Jurkat, Clone E6-1 (cell line): ENCODE data around the gene THADA.
"Not testable (repeated sequence)": the region's sequence is repeated elsewhere in the genome, so short reads cannot be mapped to it uniquely, and the experiment has no call there.

Experiments
- DNase-seq: peaks from one replicate; pipeline ENCODE4 v3.0.0-alpha.2; 2011; ENCODE audit warnings: low read depth, low spot score
- H3K4me3 ChIP-seq: 2 replicates; pipeline ENCODE4 v1.5.1; 2011; ENCODE audit warnings: mild to moderate bottlenecking, low read length, control low read depth, moderate library complexity

THADA gene

DNA sequence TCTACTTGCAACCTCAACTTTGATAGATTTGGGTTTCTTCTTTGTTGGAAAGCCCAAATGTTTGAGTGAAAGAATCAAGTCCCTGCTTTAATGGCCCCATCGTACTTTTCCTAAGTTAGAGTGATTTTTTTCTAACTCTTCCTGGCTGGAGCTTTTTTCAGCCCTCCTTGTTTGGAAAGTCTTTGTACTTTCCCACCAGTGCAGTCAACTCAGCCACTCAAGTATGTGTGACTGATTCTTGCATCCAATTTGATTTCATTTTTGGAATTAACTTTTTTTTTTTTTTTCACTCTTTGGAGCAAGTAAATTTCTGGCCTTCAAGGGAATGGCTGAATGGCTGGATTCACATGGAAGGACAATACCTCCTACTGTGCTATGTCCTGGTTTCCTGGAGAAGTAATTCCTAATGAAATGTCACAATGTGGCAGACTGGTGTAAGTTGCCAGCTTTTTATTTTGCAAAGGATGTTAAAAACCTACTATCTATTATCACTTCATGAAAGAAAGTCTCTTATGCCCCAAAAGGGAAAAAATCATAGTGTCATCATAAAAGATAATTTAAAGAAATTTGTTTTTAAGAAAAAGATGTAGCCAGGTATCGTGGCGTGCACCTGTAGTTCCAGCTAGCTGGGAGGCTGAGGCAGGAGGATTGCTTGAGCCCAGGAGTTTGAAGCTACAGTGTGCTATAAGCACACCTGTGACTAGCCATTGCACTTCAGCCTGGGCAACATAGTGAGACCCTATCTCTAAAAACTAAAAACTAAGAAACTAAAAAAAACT, 293.5 kb downstream of the THADA start:
- H3K4me3 ChIP-seq, result no peak overlapping the region
- no peak for DNase-seq

DNA sequence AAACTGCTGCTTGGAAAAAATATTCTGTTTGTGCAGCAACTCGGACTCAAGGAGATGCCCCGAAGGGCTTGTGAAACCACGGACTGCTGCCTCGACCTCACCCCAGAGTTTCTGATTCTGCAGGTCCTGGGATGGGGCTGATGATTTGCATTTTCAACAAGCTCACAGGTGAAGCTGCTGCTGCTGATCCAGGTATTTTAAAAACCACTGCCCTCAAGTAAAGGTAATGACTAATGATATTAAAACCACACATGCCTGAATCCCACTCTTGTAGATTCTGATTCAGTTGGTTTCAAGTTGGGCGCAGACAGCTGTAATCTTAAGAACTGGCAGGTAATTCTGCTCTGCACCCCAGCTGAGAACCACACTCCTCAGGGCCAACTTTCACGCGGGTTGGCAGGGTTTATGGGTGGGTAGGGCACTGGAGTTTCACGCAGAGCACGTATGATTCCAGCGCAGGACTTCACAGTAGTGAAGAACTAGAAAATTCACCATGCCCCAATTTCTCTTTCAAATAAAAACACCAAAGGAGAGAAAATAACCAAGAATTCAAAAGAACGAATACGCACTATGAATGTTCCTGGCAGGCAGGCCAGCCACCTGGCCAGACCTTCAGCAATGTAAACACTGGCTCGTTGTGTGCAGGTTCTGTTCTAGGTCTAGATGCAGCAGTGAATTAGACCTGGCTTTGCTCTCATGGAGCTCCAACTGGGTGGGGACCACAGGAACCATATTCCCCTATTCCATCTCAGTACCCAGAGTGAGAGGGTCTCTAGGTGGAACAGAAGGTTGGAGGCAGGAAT, 294.9 kb downstream of the THADA start:
- DNase-seq, result no peak
- no peak overlapping the region for H3K4me3 ChIP-seq

- no peak for DNase-seq
- no peak overlapping the region for H3K4me3 ChIP-seq
These were observed 295.6 kb downstream of the THADA start for GRCh38 chr2:43300222-43300621.

- H3K4me3 ChIP-seq, result no peak overlapping the region
- DNase-seq, result no peak
These were observed 297.3 kb downstream of the THADA start for GRCh38 chr2:43298500-43298899.

DNA sequence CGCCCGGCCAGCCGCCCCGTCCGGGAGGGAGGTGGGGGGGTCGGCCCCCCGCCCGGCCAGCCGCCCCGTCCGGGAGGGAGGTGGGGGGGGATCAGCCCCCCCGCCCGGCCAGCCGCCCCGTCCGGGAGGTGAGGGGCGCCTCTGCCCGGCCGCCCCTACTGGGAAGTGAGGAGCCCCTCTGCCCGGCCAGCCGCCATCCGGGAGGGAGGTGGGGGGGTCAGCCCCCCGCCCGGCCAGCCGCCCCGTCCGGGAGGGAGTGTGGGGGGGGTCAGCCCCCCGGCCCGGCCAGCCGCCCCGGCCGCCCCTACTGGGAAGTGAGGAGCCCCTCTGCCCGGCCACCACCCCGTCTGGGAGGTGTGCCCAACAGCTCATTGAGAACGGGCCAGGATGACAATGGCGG, 298.1 kb downstream of the THADA start:
- not testable (repeated sequence) for DNase-seq, H3K4me3 ChIP-seq

DNA sequence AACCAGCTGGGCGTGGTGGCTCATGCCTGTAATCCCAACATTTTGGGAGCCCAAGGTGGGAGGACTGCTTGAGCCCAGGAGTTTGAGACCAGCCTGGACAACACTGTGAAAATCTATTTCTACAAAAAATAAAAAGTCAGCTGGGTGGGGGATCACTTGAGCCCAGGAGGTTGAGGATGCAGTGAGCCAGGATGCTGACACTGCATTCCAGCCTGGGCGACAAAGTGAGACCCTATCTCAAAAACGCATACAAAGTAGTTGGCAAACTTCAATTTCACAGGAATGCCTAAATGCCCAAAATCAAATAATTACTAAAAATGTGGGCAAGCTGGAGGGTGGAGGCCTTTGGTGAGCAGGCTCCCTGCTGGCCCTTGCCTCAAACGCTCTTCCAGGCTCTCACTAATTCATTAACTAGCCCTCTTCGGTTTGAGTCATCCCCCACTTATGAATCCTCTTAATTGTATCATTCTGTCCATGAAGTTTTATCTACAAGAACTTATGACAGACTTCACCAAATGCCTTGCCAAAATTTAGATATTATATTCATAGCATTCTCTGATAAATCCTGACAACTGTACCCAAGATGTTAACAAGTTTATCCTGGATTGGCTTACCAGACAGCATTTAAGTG, 300.8 kb downstream of the THADA start:
- no peak overlapping the region for H3K4me3 ChIP-seq
- DNase-seq, result no peak

DNA sequence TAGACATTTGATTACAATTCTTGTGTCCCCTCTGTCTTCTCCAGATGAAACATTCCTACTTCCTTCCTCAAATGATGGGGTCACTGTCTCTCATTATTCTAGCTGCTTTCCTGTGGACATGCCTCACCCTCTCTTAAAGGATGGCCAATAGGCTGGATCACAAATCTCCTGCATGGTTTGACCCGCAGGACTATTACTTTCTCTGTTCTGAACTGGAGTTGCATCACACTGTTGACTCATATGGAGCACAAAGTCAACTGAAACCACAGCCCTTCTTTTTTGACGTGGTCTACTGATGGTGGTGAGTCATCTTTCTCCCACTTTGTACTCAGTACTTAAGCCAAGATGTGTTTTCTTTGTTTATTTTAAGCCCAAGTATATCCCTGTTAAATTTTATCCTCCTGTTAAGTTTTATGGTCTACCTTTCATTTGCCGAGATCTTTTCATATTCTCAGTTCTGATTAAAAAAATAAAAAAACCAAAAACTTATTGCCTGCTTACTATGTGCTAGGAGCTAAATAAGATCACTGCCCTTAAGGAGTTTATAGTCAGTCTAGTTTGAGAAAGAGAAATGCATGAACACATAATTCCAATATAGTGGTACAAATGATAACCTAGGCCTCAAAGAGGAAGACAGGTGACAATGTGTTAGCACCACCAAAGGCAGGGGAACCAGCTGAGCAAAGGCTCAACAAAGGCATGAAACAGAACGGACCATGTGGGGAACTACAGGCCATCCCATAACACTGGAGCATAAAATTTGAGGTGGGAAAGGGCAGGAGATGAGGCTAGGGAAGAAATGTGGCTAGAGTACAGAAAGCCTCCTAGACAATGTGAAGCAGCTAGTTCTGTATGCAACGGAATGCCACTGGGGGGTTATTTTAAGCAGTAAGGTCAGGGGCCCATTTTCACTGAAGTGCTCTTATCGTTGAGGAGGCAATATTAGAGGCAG, 301.8 kb downstream of the THADA start:
- H3K4me3 ChIP-seq, result no peak overlapping the region
- peak; percentile 65 for DNase-seq

GRCh38 chr2:43292851-43293743, 302.7 kb downstream of the THADA start:
- H3K4me3 ChIP-seq, result no peak overlapping the region
- no peak for DNase-seq

GRCh38 chr2:43292297-43292696, 303.5 kb downstream of the THADA start:
- no peak overlapping the region for H3K4me3 ChIP-seq

DNA sequence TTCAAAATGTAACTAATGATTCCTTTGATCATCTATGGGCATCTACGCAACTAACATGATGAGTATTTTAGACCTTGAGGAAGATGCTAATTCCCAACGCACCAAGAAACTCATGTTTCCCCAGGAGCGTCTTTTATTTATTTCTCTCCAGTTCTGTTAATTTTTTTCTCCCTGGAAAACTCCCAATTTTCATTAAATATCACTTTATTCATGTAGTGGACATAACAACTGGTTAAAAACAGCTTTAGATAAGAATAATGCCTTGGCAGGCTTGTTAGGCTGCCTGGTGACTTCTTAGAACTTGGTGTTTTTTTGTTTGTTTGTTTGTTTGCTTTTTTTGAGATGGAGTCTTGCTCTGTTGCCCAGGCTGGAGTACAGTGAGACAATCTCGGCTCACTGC, 306.5 kb downstream of the THADA start:
- no peak overlapping the region for H3K4me3 ChIP-seq
- no peak for DNase-seq

More at GRCh38 chr2:43292297-43292696, 303.5 kb downstream of the THADA start:
- no peak for DNase-seq

- no peak overlapping the region for H3K4me3 ChIP-seq
- no peak for DNase-seq
These were observed 307.2 kb downstream of the THADA start for GRCh38 chr2:43288417-43289305.

DNA sequence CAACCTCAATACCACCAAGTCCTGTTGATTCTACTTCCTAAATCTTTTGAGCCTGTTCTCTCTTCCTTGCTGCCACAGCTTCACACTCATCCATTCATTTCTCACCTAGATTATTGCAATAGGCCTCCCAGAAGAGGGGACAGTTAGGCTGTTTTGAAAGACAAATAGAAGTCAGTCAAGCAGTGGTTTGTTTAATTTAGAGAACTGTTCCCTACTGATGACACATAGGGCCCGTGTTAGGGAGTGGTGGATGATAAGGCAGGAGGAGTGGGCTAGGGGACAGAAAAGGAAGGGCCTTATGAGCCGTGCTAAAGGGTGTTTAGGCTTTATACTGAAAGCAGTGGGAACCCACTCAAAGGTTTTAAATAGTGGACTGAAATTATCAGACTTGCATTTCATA, 309.9 kb downstream of the THADA start:
- no peak overlapping the region for H3K4me3 ChIP-seq
- DNase-seq, result no peak

DNA sequence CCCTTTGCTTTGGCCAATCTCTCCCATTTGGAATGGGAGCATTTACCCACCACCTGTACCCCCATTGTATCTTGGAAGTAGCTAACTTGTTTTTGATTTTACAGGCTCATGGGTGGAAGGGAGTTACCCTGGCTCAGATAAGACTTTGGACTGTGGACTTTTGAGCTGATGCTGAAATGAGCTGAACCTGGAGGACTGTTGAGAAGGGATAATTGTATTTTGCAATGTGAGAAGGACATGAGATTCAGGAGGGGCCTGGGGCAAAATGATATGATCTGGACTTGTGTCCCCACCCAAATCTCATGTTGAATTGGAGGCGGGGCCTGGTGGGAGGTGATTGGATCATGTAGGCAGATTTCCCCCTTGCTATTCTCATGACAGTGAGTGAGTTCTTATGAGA, 310.9 kb downstream of the THADA start:
- no peak overlapping the region for H3K4me3 ChIP-seq
- no peak for DNase-seq

GRCh38 chr2:43284347-43284746, 311.5 kb downstream of the THADA start:
- DNase-seq, H3K4me3 ChIP-seq: not testable (repeated sequence)

- no peak for DNase-seq
- H3K4me3 ChIP-seq, result no peak overlapping the region
These were observed 314.8 kb downstream of the THADA start for GRCh38 chr2:43280994-43281393.

DNA sequence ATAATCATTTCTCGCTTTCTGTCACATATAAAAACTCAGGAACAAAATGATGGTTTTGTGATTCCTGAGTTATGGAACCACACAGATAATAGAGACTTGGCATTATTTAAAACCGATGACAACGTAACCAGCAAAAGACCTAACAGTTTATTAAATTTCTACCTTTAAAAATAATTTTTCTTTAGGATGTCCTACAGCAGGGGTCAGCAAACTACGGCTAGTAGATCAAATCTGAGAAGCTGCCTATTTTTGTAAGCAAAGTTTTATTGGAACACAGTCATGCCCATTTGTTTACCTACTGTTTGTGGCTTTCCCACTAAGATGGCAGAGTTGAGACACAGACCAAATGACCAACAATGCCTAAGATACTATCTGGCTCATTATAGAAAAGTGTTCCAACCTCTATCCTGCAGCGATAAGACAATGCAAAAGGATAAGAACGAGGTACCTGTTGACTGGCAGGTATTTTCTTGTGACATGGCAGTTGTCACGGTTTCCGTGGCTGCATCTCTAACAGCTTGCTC, 316.5 kb downstream of the THADA start:
- H3K4me3 ChIP-seq, result no peak overlapping the region
- DNase-seq, result no peak
